GM12878 (cell line): ENCODE data around the gene RMI2. TPM values are rescaled to one million over a fixed set of nuclear protein-coding genes. Genes with fewer than 3 reads are reported as not detected.

Source experiments
- BHLHE40 ChIP-seq, 2 experiments: fragments of 450-650 bp in 1 of 2; IDR thresholded peaks; 2 replicates each; pipeline ENCODE4 v1.6.1; 2011 to 2017; ENCODE audit warnings: low read depth in 2 of 2, borderline replicate concordance in 1 of 2, improper control_type of control experiment in 1 of 2, low read length in 1 of 2, mild to moderate bottlenecking in 1 of 2
- CBFB ChIP-seq: IDR thresholded peaks from 2 replicates; pipeline ENCODE4 v1.6.1; 2016; ENCODE audit warnings: antibody characterized with exemption, low read depth
- CREM ChIP-seq: IDR thresholded peaks from 2 replicates; pipeline ENCODE4 v1.6.1; 2014; ENCODE audit warnings: antibody characterized with exemption, low read depth
- EED ChIP-seq: sonication (generic); IDR thresholded peaks from 2 replicates; pipeline ENCODE4 v1.6.1; 2016; ENCODE audit warnings: antibody characterized with exemption, low read depth
- FOXK2 ChIP-seq: fragments of 450-650 bp; IDR thresholded peaks from 2 replicates; pipeline ENCODE4 v1.6.1; 2017; ENCODE audit warnings: mild to moderate bottlenecking, moderate library complexity
- HCFC1 ChIP-seq: fragments of 150-350 bp; IDR thresholded peaks from 2 replicates; pipeline ENCODE4 v1.6.1; 2014; ENCODE audit warnings: low read length
- IRF4 ChIP-seq: IDR thresholded peaks from 2 replicates; pipeline ENCODE4 v1.6.1; 2011; ENCODE audit warnings: low read depth, low read length
- JUNB ChIP-seq: IDR thresholded peaks from 2 replicates; pipeline ENCODE4 v1.6.1; 2016; ENCODE audit warnings: antibody characterized with exemption, mild to moderate bottlenecking
- MEF2B ChIP-seq: fragments of 450-650 bp; IDR thresholded peaks from 2 replicates; pipeline ENCODE4 v1.6.1; 2018; ENCODE audit warnings: mild to moderate bottlenecking, moderate library complexity; ENCODE audit not compliant: partially characterized antibody, poor library complexity, severe bottlenecking
- NR2C1 ChIP-seq: fragments of 450-650 bp; IDR thresholded peaks from 2 replicates; pipeline ENCODE4 v1.6.1; 2017; ENCODE audit warnings: antibody characterized with exemption, mild to moderate bottlenecking, moderate library complexity
- POLR2A ChIP-seq: IDR thresholded peaks from 2 replicates; pipeline ENCODE4 v1.6.1; 2011; ENCODE audit warnings: low read depth, mild to moderate bottlenecking, low read length
- SMC3 ChIP-seq: IDR thresholded peaks from 2 replicates; pipeline ENCODE4 v1.6.1; 2011; ENCODE audit warnings: low read length, improper control_type of control experiment, borderline replicate concordance
- SRF ChIP-seq, 2 experiments: IDR thresholded peaks; 2 replicates each; pipeline ENCODE4 v1.6.1; 2011; ENCODE audit warnings: low read depth in 2 of 2, low read length in 2 of 2, mild to moderate bottlenecking in 1 of 2, moderate library complexity in 1 of 2
- TCF3 ChIP-seq: IDR thresholded peaks from 2 replicates; pipeline ENCODE4 v1.6.1; 2012; ENCODE audit warnings: low read depth, mild to moderate bottlenecking, low read length, borderline replicate concordance; ENCODE audit not compliant: insufficient read depth
- polyA plus RNA-seq, 11 experiments: library from polyadenylated mRNA; depleted of rRNA in 4 of 11; unstranded in 6 of 11; stranded (reverse) in 5 of 11; fragments of >200 nt; fragmentation: Nextera tagmentation in 4 of 11; fragmentation: Illumina TruSeq in 1 of 11; extraction: Ambion mirVana in 4 of 11; extraction: Trizol in 1 of 11; gene quantifications; 1 replicate in 1 of 11; 2 replicates in 10 of 11; pipeline versions ENCODE4 v1.2.1 to v1.2.3, GENCODE V29; 2011 to 2016; ENCODE audit warnings: inconsistent platforms in 2 of 11, missing spikeins in 2 of 11, low read depth in 1 of 11
- total RNA-seq, 4 experiments: library from RNA; depleted of rRNA in 3 of 4; stranded (reverse); fragments of >200 nt in 3 of 4; fragmentation: Illumina TruSeq in 1 of 4; extraction: Trizol in 1 of 4; gene quantifications; 2 replicates each; pipeline versions ENCODE4 v1.2.1 to v1.2.3, GENCODE V29; 2013 to 2021
- TF ChIP-seq, protein P1 (sequence below): fragments of 450-650 bp; formaldehyde crosslinking; IDR thresholded peaks from 2 replicates; pipeline ENCODE4 v1.4.0; 2022; ENCODE audit warnings: mild to moderate bottlenecking, moderate library complexity
- TF ChIP-seq, protein P2 (sequence below): IDR thresholded peaks from 2 replicates; pipeline ENCODE4 v1.6.1; 2011; ENCODE audit warnings: borderline replicate concordance, low read depth, mild to moderate bottlenecking, moderate library complexity, mixed read lengths, low read length; ENCODE audit not compliant: insufficient read depth; ENCODE audit errors: extremely low read length
- TF ChIP-seq, protein P3 (sequence below): IDR thresholded peaks from 2 replicates; pipeline ENCODE4 v1.6.1; 2011; ENCODE audit warnings: borderline replicate concordance, low read depth, mild to moderate bottlenecking, moderate library complexity, low read length; ENCODE audit not compliant: insufficient read depth, poor library complexity, severe bottlenecking
- TF ChIP-seq, protein P4 (sequence below): fragments of 450-650 bp; IDR thresholded peaks from 2 replicates; pipeline ENCODE4 v1.6.1; 2016; ENCODE audit warnings: mild to moderate bottlenecking, moderate library complexity, borderline replicate concordance

Gene RMI2
- total and polyA plus RNA-seq, 10 of the 15 experiments (the other 5 are each of a cell fraction or from before 2014, with no cell fraction given), result 9.6 to 68.8 (median 32.1) TPM

DNA sequence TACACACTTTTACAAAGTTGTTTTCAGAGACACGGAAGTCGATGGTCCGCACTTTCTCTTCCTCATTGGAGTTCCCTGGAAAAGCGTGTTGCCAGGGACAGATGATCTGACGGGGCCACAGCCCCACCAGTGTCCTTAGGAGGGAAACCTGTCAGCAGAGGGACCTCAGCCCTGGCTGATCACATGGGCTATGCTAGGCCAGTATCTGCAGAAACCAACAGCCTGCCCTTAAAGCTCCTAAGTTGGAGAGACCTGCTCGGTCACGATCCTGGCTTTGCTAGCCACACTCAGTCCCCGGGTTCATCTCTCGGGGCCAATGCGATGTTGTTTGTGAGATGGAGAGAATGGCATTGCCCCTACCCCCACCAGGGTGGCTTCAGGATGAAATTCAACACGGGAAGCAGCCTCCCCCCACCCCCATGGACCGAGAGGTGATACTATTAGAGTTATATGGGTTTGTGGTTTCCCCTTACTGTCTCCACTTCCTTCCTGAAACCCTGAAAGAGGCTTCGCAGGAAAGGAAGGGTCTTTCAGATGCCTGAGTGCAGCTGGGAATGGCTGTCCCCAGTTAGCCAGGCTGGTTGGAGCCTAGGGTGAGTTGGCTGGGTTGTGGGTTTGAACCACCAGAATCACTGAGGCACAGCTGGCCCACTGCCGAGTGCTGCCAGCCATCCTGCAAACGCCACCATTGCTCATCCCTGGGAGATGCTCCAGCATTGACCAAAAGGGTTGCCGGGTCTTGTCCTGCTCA, 16.6 kb downstream of the RMI2 start (continued):
- TF ChIP-seq, protein P1, sequence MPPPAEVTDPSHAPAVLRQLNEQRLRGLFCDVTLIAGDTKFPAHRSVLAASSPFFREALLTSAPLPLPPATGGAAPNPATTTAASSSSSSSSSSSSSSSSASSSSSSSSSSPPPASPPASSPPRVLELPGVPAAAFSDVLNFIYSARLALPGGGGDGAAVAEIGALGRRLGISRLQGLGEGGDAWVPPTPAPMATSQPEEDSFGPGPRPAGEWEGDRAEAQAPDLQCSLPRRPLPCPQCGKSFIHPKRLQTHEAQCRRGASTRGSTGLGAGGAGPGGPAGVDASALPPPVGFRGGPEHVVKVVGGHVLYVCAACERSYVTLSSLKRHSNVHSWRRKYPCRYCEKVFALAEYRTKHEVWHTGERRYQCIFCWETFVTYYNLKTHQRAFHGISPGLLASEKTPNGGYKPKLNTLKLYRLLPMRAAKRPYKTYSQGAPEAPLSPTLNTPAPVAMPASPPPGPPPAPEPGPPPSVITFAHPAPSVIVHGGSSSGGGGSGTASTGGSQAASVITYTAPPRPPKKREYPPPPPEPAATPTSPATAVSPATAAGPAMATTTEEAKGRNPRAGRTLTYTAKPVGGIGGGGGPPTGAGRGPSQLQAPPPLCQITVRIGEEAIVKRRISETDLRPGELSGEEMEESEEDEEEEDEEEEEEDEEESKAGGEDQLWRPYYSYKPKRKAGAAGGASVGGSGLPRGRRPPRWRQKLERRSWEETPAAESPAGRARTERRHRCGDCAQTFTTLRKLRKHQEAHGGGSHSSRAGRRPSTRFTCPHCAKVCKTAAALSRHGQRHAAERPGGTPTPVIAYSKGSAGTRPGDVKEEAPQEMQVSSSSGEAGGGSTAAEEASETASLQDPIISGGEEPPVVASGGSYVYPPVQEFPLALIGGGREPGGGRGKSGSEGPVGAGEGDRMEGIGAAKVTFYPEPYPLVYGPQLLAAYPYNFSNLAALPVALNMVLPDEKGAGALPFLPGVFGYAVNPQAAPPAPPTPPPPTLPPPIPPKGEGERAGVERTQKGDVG (CRISPR knock-in tag), result no peak
- TF ChIP-seq EED (peak; percentile 99), POLR2A (no peak), SRF (IDR thresholded peaks at IDR 0.05; ENCODE audit: low read depth in 2 of 2, low read length in 2 of 2) (no peak), HCFC1 (no peak), CREM (peak; percentile 64; the same call in 1 of the 2 replicates), JUNB (0 out of 2 replicates have a peak, but pooled peaks have one; percentile 18), SMC3 (no peak), NR2C1 (no peak), IRF4 (peak; percentile 71; the same call in 1 of the 2 replicates), CBFB (peak; percentile 91), BHLHE40 (IDR thresholded peaks at IDR 0.05; ENCODE audit: borderline replicate concordance in 1 of 2, low read depth in 2 of 2, low read length in 1 of 2) (peak; percentile 45 to 54; a peak in 1 of 4 replicates), MEF2B (peak; percentile 57), FOXK2 (no peak), TCF3 (peak; percentile 79; the same call in 1 of the 2 replicates)
- TF ChIP-seq, protein P2, sequence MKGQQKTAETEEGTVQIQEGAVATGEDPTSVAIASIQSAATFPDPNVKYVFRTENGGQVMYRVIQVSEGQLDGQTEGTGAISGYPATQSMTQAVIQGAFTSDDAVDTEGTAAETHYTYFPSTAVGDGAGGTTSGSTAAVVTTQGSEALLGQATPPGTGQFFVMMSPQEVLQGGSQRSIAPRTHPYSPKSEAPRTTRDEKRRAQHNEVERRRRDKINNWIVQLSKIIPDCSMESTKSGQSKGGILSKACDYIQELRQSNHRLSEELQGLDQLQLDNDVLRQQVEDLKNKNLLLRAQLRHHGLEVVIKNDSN, result peak; percentile 50
- TF ChIP-seq, protein P3, sequence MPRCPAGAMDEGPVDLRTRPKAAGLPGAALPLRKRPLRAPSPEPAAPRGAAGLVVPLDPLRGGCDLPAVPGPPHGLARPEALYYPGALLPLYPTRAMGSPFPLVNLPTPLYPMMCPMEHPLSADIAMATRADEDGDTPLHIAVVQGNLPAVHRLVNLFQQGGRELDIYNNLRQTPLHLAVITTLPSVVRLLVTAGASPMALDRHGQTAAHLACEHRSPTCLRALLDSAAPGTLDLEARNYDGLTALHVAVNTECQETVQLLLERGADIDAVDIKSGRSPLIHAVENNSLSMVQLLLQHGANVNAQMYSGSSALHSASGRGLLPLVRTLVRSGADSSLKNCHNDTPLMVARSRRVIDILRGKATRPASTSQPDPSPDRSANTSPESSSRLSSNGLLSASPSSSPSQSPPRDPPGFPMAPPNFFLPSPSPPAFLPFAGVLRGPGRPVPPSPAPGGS, result peak; percentile 64
- TF ChIP-seq, protein P4, sequence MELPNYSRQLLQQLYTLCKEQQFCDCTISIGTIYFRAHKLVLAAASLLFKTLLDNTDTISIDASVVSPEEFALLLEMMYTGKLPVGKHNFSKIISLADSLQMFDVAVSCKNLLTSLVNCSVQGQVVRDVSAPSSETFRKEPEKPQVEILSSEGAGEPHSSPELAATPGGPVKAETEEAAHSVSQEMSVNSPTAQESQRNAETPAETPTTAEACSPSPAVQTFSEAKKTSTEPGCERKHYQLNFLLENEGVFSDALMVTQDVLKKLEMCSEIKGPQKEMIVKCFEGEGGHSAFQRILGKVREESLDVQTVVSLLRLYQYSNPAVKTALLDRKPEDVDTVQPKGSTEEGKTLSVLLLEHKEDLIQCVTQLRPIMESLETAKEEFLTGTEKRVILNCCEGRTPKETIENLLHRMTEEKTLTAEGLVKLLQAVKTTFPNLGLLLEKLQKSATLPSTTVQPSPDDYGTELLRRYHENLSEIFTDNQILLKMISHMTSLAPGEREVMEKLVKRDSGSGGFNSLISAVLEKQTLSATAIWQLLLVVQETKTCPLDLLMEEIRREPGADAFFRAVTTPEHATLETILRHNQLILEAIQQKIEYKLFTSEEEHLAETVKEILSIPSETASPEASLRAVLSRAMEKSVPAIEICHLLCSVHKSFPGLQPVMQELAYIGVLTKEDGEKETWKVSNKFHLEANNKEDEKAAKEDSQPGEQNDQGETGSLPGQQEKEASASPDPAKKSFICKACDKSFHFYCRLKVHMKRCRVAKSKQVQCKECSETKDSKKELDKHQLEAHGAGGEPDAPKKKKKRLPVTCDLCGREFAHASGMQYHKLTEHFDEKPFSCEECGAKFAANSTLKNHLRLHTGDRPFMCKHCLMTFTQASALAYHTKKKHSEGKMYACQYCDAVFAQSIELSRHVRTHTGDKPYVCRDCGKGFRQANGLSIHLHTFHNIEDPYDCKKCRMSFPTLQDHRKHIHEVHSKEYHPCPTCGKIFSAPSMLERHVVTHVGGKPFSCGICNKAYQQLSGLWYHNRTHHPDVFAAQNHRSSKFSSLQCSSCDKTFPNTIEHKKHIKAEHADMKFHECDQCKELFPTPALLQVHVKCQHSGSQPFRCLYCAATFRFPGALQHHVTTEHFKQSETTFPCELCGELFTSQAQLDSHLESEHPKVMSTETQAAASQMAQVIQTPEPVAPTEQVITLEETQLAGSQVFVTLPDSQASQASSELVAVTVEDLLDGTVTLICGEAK, result no peak
